ENCODE measurements around the gene ELF3. TPM values are rescaled to one million over a fixed set of nuclear protein-coding genes. Genes with fewer than 3 reads are reported as not detected.
"Not testable (repeated sequence)": the region's sequence is repeated elsewhere in the genome, so short reads cannot be mapped to it uniquely, and the experiment has no call there.

Gene ELF3
- total and polyA plus RNA-seq, 2 of the 4 experiments (the other 2 are of a cell fraction), result under 0.01 to 0.38 TPM

DNA sequence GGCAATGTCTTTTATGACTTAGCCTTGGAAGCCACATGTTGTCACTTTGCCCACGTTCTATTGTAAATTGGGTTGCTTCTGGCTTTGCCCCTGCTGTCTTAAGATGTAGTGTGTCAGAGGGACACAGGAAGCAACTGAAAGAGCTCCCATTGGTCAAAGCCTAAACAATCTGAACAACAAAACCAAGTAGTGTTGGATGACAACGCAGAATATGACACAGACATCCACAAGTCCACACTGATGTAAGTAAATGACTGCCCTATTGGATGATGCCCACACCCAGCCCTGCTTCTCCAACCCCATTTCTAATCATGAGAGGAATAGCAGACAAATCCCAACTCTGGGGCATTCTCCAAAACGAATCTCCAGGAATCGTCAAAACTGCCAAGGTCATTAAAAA is 50.7 kb downstream of the ELF3 start:
- no TSS peak for BruUV-seq (replicated peaks)
- Histone ChIP-seq H3K9me3 (ENCODE audit: control insufficient read depth, insufficient read depth, low read length) (no peaks in the 10 kb centered on the region), H3K4ac (ENCODE audit: low read depth, low read length) (no peak overlapping the region; the same call in 1 of the 2 replicates), H2AK9ac (replicated peaks; ENCODE audit: low read depth, low read length, poor library complexity) (no peak overlapping the region), H3K56ac (ENCODE audit: extremely low read depth, insufficient read depth, low read length) (no peak overlapping the region), H2BK5ac (ENCODE audit: low read depth, low read length, poor library complexity, severe bottlenecking) (no peak overlapping the region), H3K36me3 (ENCODE audit: control insufficient read depth, insufficient read depth, low read length) (no peaks in the 10 kb centered on the region), H2AK5ac (ENCODE audit: low read depth, low read length) (no peak overlapping the region), H3K18ac (ENCODE audit: low read depth, low read length) (no peak overlapping the region), H3K79me1 (ENCODE audit: low read depth in 1 of 2, low read length in 2 of 2) (no peaks in the 10 kb centered on the region), H2AFZ (replicated peaks; ENCODE audit: low read length, poor library complexity) (no peak overlapping the region), H3K23ac (ENCODE audit: low read depth, low read length) (no peak overlapping the region), H3K27me3 (ENCODE audit: control insufficient read depth, insufficient read depth, low read length) (no peaks in the 10 kb centered on the region; the same call in 1 of the 2 replicates), H3K27ac (ENCODE audit: insufficient read depth, low read length) (no peak overlapping the region), H4K8ac (ENCODE audit: low read depth in 2 of 2, low read length in 2 of 2) (no peak overlapping the region), H3K9me1 (ENCODE audit: insufficient read depth, low read length) (peaks cover 7% of the 10 kb centered on the region; the same call in 1 of the 2 replicates), H4K20me1 (ENCODE audit: insufficient read depth, low read length) (no peaks in the 10 kb centered on the region), H2BK20ac (ENCODE audit: low read depth, low read length) (no peak overlapping the region), H3K4me2 (ENCODE audit: low read depth, low read length) (no peak overlapping the region), H3K4me3 (ENCODE audit: insufficient read depth, low read depth, low read length) (no peak overlapping the region), H3K9ac (ENCODE audit: low read depth, low read length) (no peak overlapping the region), H2BK15ac (ENCODE audit: low read depth, low read length) (no peak overlapping the region), H4K91ac (ENCODE audit: insufficient read depth, low read depth, low read length) (no peak overlapping the region), H3K4me1 (ENCODE audit: control insufficient read depth, insufficient read depth, low read length) (peaks cover 2% of the 10 kb centered on the region; the same call in 1 of the 2 replicates), H3K14ac (replicated peaks; ENCODE audit: low read depth, low read length) (no peak overlapping the region), H2BK120ac (ENCODE audit: low read depth, low read length) (no peak overlapping the region), H4K5ac (ENCODE audit: low read depth, low read length) (no peak overlapping the region)
- DNase-seq, result no peak
- ChIA-PET POLR2A (ENCODE audit: unreplicated experiment) (no interaction called here), CTCF (no interaction called here)
- dilution Hi-C loops (cut with HindIII; ENCODE audit: low sequenced_read_pairs, unreplicated experiment) (no loop called here), intact Hi-C loops (cut with micrococcal nuclease) (no loop called here), in situ Hi-C loops (cut with MboI; ENCODE audit: low sequenced_read_pairs) (no loop called here)
- no peak for ATAC-seq (ENCODE audit: low read depth)
- 68% methylated on average over 2 of the region's 4 CpGs; no CpG with 5 or more reads in 1 of the 2 experiments for WGBS, 2 experiments (ENCODE audit: extremely low coverage in 2 of 2, insufficient read length in 1 of 2)
- TF ChIP-seq MAFK (IDR thresholded peaks at IDR 0.05; ENCODE audit: low read depth, low read length), result no peak
- TF ChIP-seq, protein P1, sequence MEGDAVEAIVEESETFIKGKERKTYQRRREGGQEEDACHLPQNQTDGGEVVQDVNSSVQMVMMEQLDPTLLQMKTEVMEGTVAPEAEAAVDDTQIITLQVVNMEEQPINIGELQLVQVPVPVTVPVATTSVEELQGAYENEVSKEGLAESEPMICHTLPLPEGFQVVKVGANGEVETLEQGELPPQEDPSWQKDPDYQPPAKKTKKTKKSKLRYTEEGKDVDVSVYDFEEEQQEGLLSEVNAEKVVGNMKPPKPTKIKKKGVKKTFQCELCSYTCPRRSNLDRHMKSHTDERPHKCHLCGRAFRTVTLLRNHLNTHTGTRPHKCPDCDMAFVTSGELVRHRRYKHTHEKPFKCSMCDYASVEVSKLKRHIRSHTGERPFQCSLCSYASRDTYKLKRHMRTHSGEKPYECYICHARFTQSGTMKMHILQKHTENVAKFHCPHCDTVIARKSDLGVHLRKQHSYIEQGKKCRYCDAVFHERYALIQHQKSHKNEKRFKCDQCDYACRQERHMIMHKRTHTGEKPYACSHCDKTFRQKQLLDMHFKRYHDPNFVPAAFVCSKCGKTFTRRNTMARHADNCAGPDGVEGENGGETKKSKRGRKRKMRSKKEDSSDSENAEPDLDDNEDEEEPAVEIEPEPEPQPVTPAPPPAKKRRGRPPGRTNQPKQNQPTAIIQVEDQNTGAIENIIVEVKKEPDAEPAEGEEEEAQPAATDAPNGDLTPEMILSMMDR (conservative IDR thresholded peaks at IDR 0.05; ENCODE audit: low read depth, low read length), result no peak

DNA sequence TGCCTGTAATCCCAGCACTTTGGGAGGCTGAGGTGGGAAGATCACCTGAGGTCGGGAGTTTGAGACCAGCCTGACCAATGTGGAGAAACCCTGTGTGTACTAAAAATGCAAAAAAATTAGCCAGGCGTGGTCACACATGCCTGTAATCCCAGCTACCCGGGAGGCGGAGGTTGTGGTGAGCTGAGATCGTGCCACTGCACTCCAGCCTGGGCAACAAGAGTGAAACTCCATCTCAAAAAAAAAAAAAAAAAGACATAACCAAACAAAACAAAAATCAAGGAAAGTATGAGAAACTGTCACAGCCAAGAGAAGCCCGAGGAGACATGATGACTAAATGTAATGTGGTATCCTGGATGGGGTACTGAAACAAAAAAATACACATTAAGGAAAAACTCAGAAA is 51.4 kb downstream of the ELF3 start:
- in situ Hi-C loops (cut with MboI; ENCODE audit: low sequenced_read_pairs); H3K23ac ChIP-seq (ENCODE audit: low read depth, low read length); H3K9me3 ChIP-seq (ENCODE audit: control insufficient read depth, insufficient read depth, low read length); H3K79me1 ChIP-seq (ENCODE audit: low read depth in 1 of 2, low read length in 2 of 2); H3K18ac ChIP-seq (ENCODE audit: low read depth, low read length); POLR2A ChIA-PET (ENCODE audit: unreplicated experiment); dilution Hi-C loops (cut with HindIII; ENCODE audit: low sequenced_read_pairs, unreplicated experiment); H3K36me3 ChIP-seq (ENCODE audit: control insufficient read depth, insufficient read depth, low read length); H3K9me1 ChIP-seq (ENCODE audit: insufficient read depth, low read length); H4K8ac ChIP-seq (ENCODE audit: low read depth in 2 of 2, low read length in 2 of 2); ATAC-seq (ENCODE audit: low read depth); H2BK5ac ChIP-seq (ENCODE audit: low read depth, low read length, poor library complexity, severe bottlenecking); intact Hi-C loops (cut with micrococcal nuclease); H2BK20ac ChIP-seq (ENCODE audit: low read depth, low read length); H3K9ac ChIP-seq (ENCODE audit: low read depth, low read length); H2BK120ac ChIP-seq (ENCODE audit: low read depth, low read length); H4K20me1 ChIP-seq (ENCODE audit: insufficient read depth, low read length); H2AFZ ChIP-seq (replicated peaks; ENCODE audit: low read length, poor library complexity); H3K14ac ChIP-seq (replicated peaks; ENCODE audit: low read depth, low read length); DNase-seq; H2AK9ac ChIP-seq (replicated peaks; ENCODE audit: low read depth, low read length, poor library complexity); H3K27ac ChIP-seq (ENCODE audit: insufficient read depth, low read length); H3K56ac ChIP-seq (ENCODE audit: extremely low read depth, insufficient read depth, low read length); H3K4me2 ChIP-seq (ENCODE audit: low read depth, low read length); H3K27me3 ChIP-seq (ENCODE audit: control insufficient read depth, insufficient read depth, low read length); H4K91ac ChIP-seq (ENCODE audit: insufficient read depth, low read depth, low read length); BruUV-seq (replicated peaks); H2BK15ac ChIP-seq (ENCODE audit: low read depth, low read length); H2AK5ac ChIP-seq (ENCODE audit: low read depth, low read length); H4K5ac ChIP-seq (ENCODE audit: low read depth, low read length); H3K4ac ChIP-seq (ENCODE audit: low read depth, low read length); H3K4me1 ChIP-seq (ENCODE audit: control insufficient read depth, insufficient read depth, low read length); H3K4me3 ChIP-seq (ENCODE audit: insufficient read depth, low read depth, low read length): not testable (repeated sequence)
- WGBS, 2 experiments (ENCODE audit: extremely low coverage in 2 of 2, insufficient read length in 1 of 2), result no CpG with 5 or more reads among the region's 6 CpGs
- CTCF ChIA-PET, result interaction anchor here (0.6 kb wide), 1 partner anchor 9 kb away, joined by 5 read pairs; no protein-coding TSS in a partner anchor
